CD8-positive, alpha-beta memory T cell (primary cell): Measurements from ENCODE around the gene PPP1R7. TPM values are rescaled to one million over a fixed set of nuclear protein-coding genes. Genes with fewer than 3 reads are reported as not detected.

Experiments used
- CTCF ChIA-PET: fragments of 350-600 bp; sonication (Branson Sonifier 250); formaldehyde crosslinking; loops from one replicate; lab custom pipeline; 2021; ENCODE audit warnings: antibody characterized with exemption; lab: Charles Lee
- POLR2A ChIA-PET: fragments of 350-600 bp; sonication (Branson Sonifier 250); formaldehyde crosslinking; loops from one replicate; lab custom pipeline; 2021; ENCODE audit warnings: antibody characterized with exemption; lab: Charles Lee
- DNase-seq, 5 donors: peaks; one replicate each; pipeline versions ENCODE4 v3.0.0 to v3.0.0-alpha.2; 2020 to 2022; ENCODE audit warnings: mixed read lengths in 1 of 5
- H3K27ac ChIP-seq: one replicate; pipeline ENCODE4 v1.7.0; 2013; ENCODE audit warnings: low read depth, mild to moderate bottlenecking, low read length, moderate library complexity
- H3K27me3 ChIP-seq: 2 replicates; pipeline ENCODE4 v1.7.0; 2013; ENCODE audit warnings: low read length, mild to moderate bottlenecking; ENCODE audit not compliant: insufficient read depth, poor library complexity, severe bottlenecking
- H3K36me3 ChIP-seq: 2 replicates; pipeline ENCODE4 v1.7.0; 2013; ENCODE audit warnings: mild to moderate bottlenecking, low read length, moderate library complexity; ENCODE audit not compliant: insufficient read depth
- H3K4me1 ChIP-seq: 2 replicates; pipeline ENCODE4 v1.7.0; 2013; ENCODE audit warnings: mild to moderate bottlenecking, low read length, moderate library complexity; ENCODE audit not compliant: insufficient read depth
- H3K4me3 ChIP-seq: 2 replicates; pipeline ENCODE4 v1.7.0; 2013; ENCODE audit warnings: mild to moderate bottlenecking, low read length
- H3K9me3 ChIP-seq: 2 replicates; pipeline ENCODE4 v1.7.0; 2013; ENCODE audit warnings: mild to moderate bottlenecking, low read length
- H3K27ac Mint-ChIP-seq, 8 donors: one replicate each; pipeline ENCODE4 v1.8.0; 2020 to 2021; ENCODE audit warnings: mixed read lengths in 8 of 8, mild to moderate bottlenecking in 6 of 8, inconsistent platforms in 3 of 8, moderate library complexity in 3 of 8
- H3K27me3 Mint-ChIP-seq, 2 donors: one replicate each; pipeline ENCODE4 v1.8.0; 2020 to 2021; ENCODE audit warnings: mixed read lengths in 2 of 2, mild to moderate bottlenecking in 1 of 2, moderate library complexity in 1 of 2
- H3K36me3 Mint-ChIP-seq, 3 donors: one replicate each; pipeline ENCODE4 v1.8.0; 2020 to 2021; ENCODE audit warnings: mixed read lengths in 3 of 3, inconsistent platforms in 1 of 3, mild to moderate bottlenecking in 1 of 3
- H3K4me1 Mint-ChIP-seq, 3 donors: one replicate each; pipeline ENCODE4 v1.8.0; 2020 to 2021; ENCODE audit warnings: mixed read lengths in 3 of 3, inconsistent platforms in 1 of 3, mild to moderate bottlenecking in 1 of 3
- H3K4me3 Mint-ChIP-seq, 7 donors: one replicate each; pipeline ENCODE4 v1.8.0; 2020 to 2021; ENCODE audit warnings: mixed read lengths in 7 of 7, mild to moderate bottlenecking in 6 of 7, moderate library complexity in 4 of 7, inconsistent platforms in 2 of 7
- H3K9me3 Mint-ChIP-seq, 5 donors: one replicate each; pipeline ENCODE4 v1.8.0; 2020 to 2022; ENCODE audit warnings: mixed read lengths in 5 of 5, mild to moderate bottlenecking in 3 of 5, moderate library complexity in 2 of 5, inconsistent platforms in 1 of 5
- polyA plus RNA-seq: library from polyadenylated mRNA; unstranded; fragments of 300-500 nt; fragmentation: Illumina TruSeq; gene quantifications from one replicate; pipeline ENCODE4 v1.2.3, GENCODE V29; 2021
- total RNA-seq, 2 experiments: library from RNA; stranded (reverse); gene quantifications; one replicate each; pipeline ENCODE4 v1.2.3, GENCODE V29; 2021

Gene PPP1R7
- total and polyA plus RNA-seq, 3 experiments from 2014 or later = 82.6 to 132 (median 87.2) TPM

DNA sequence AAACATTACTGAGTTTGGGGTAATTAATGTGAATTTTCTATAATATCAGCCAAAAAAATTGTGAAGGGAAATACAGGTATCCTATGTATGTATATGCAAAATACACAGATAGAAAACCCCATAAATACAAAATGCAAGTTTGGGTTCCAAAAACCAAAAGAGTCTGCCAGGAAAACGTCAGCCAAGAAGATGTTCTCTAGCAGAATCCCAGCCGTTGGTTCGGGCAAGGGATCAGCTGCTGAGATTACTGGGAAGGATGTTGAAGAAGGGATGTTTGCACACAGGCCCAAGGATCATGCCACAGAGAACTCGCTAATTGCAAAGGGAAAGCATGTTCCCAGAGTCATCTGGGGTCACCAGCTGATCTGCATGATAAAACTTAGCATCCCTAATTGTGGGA lies 28.7 kb downstream of the PPP1R7 start:
- H3K4me1 Mint-ChIP-seq = peaks cover 0 to 6% (median 0%) of the 10 kb centered on the region in 3 donors
- CTCF ChIA-PET = no interaction called here
- H3K36me3 ChIP-seq = no peaks in the 10 kb centered on the region

DNA sequence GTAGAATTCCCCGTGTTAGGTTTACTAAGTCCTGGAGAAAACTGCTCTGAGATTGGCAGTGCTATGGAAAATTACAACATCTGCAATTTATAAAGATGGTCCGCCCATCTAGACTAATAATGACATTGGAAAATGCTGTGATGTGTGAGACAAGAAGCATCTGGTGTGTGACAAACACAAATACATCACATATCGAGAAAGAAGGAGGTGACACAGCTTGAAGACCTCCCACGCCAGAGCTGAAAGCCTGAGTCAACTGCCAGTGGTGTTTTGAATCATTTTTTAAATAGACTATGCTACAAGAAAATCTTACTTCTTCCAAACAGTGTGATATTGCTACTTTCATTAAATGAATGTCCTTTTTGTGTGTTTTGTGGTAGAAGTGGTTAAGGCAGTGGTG lies 29.6 kb downstream of the PPP1R7 start:
- Histone ChIP-seq H3K4me1 (no peaks in the 10 kb centered on the region), H3K36me3 (no peaks in the 10 kb centered on the region), H3K27ac (no peak overlapping the region), H3K4me3 (no peak overlapping the region), H3K9me3 (no peaks in the 10 kb centered on the region), H3K27me3 (no peaks in the 10 kb centered on the region)
- H3K9me3 Mint-ChIP-seq = no peaks in the 10 kb centered on the region
- ChIA-PET CTCF (no interaction called here), POLR2A (no interaction called here)
- peaks cover 7 to 74% (median 18%) of the 10 kb centered on the region in 3 donors for H3K36me3 Mint-ChIP-seq
- H3K27ac Mint-ChIP-seq = peak overlapping the region in 2 of 8 donors; percentile 43 to 69
- H3K4me3 Mint-ChIP-seq = no peak overlapping the region
- no peak for DNase-seq
- peaks cover 0 to 5% (median 0%) of the 10 kb centered on the region in 3 donors for H3K4me1 Mint-ChIP-seq
- no peaks in the 10 kb centered on the region for H3K27me3 Mint-ChIP-seq

More for the DNA sequence above, 28.7 kb downstream of the PPP1R7 start:
- Mint-ChIP-seq H3K9me3 (no peaks in the 10 kb centered on the region), H3K4me3 (no peak overlapping the region), H3K27ac (peak overlapping the region in 1 of 8 donors; percentile 23), H3K36me3 (peaks cover 8 to 80% (median 18%) of the 10 kb centered on the region in 3 donors), H3K27me3 (no peaks in the 10 kb centered on the region)
- Histone ChIP-seq H3K4me3 (no peak overlapping the region), H3K27ac (no peak overlapping the region), H3K9me3 (no peaks in the 10 kb centered on the region), H3K27me3 (no peaks in the 10 kb centered on the region), H3K4me1 (no peaks in the 10 kb centered on the region)
- no peak for DNase-seq
- POLR2A ChIA-PET = no interaction called here

DNA sequence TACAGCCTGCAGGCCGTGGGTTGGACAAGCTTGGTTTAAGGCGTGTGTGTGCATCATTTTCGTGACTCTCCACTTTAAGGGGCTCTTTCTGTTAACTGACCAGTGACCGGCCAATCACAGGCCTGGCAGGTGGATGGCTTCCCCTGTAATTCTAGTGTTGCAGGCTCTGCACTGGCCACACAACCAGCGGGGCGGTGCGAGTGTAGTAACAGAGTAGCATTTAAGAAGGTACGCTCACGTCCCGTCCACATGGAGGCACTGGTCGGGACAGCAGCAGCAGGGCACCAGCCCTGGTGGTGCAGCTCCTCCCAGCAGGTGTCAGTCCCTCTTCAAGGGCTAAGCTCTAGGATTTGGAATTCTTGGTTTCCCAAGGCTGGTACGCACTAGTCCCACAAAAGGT lies 30.2 kb downstream of the PPP1R7 start:
- Histone ChIP-seq H3K27ac (no peak overlapping the region), H3K4me3 (no peak overlapping the region), H3K4me1 (no peaks in the 10 kb centered on the region), H3K9me3 (no peaks in the 10 kb centered on the region), H3K36me3 (no peaks in the 10 kb centered on the region), H3K27me3 (no peaks in the 10 kb centered on the region)
- peaks cover 7 to 68% (median 13%) of the 10 kb centered on the region in 3 donors for H3K36me3 Mint-ChIP-seq
- no peak overlapping the region for H3K27ac Mint-ChIP-seq
- no peak overlapping the region for H3K4me3 Mint-ChIP-seq
- no peak for DNase-seq
- ChIA-PET CTCF (no interaction called here), POLR2A (no interaction called here)
- H3K27me3 Mint-ChIP-seq = no peaks in the 10 kb centered on the region
- no peaks in the 10 kb centered on the region for H3K4me1 Mint-ChIP-seq
- H3K9me3 Mint-ChIP-seq = no peaks in the 10 kb centered on the region

DNA sequence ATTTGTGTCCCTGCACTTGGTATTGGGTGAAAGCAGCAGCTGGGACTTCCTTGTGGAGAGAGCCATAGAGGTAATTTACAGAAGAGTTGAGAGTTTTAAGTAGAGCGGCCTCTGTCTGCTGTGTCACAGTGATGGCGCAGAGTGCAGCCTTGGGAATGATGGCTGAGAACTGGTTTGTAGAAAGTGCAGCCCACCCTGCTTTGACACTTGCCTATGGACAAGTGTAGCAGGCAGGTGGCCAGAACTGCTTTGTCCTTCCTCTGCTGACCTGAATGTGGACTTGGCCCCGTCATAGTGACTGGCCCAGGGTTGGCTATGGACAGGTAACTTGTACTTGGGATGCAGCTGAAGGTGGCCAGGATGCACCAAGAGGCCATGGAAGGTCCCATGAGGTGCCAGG lies 31.9 kb downstream of the PPP1R7 start:
- POLR2A ChIA-PET = no interaction called here
- Histone ChIP-seq H3K27me3 (no peaks in the 10 kb centered on the region), H3K4me1 (no peaks in the 10 kb centered on the region), H3K9me3 (no peaks in the 10 kb centered on the region), H3K36me3 (no peaks in the 10 kb centered on the region), H3K27ac (no peak overlapping the region), H3K4me3 (no peak overlapping the region)
- H3K36me3 Mint-ChIP-seq = peaks cover 7 to 56% (median 11%) of the 10 kb centered on the region in 3 donors
- H3K4me3 Mint-ChIP-seq = no peak overlapping the region
- H3K27ac Mint-ChIP-seq = peak overlapping the region in 1 of 8 donors; percentile 92
- CTCF ChIA-PET = no interaction called here
- H3K4me1 Mint-ChIP-seq = no peaks in the 10 kb centered on the region
- H3K27me3 Mint-ChIP-seq = no peaks in the 10 kb centered on the region
- DNase-seq = no peak
- no peaks in the 10 kb centered on the region for H3K9me3 Mint-ChIP-seq

DNA sequence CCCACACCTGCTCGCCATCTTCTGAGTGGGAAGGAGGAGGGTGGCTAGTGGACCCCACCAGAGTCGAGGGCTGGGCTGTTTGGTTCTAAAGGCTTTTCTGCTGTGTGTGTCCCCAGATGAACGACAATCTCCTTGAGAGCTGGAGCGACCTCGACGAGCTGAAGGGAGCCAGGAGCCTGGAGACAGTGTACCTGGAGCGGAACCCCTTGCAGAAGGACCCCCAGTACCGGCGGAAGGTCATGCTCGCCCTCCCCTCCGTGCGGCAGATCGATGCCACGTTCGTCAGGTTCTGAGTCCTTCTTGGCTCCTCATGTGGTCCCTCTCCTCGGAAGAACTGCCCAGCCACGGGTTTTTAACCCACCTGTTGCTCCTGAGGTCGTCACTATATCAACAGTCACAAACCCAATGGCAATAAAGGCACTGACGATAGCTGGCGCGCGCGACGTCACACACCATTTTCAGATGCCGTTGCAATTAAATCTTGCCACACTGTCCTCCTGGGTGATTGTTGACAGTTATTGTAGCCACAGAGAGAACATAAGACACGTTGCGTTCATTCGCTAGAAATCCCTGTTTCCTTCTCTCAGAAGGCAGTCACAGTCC lies 32.4 kb downstream of the PPP1R7 start:
- H3K4me3 Mint-ChIP-seq = no peak overlapping the region
- POLR2A ChIA-PET = no interaction called here

DNA sequence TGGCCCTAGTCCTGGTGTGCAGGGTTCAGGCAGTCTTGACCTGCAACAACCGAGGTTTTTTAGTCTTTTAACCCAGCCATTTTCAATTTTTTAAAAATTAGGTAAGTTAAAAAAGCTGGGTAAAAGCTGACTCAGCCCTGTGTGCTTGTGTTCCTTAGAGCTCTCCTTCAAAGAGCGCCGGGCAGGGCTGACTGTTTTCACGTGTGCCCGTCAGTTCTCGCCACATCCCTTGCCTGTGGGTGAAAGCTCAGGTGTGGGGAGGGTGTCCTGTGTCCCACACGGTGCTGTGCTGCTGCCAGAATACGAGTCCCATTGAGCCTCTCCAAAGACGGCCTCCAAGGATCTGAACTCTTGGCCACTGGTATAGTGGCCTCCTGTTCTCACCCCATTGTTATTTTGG lies 33.0 kb downstream of the PPP1R7 start:
- CTCF ChIA-PET = no interaction called here
- H3K4me3 ChIP-seq = no peak overlapping the region
- Mint-ChIP-seq H3K4me1 (no peaks in the 10 kb centered on the region), H3K36me3 (peaks cover 7 to 47% (median 8%) of the 10 kb centered on the region in 3 donors), H3K4me3 (no peak overlapping the region), H3K27me3 (no peaks in the 10 kb centered on the region), H3K9me3 (no peaks in the 10 kb centered on the region), H3K27ac (no peak overlapping the region)
- no peaks in the 10 kb centered on the region for H3K9me3 ChIP-seq
- no peaks in the 10 kb centered on the region for H3K27me3 ChIP-seq
- no peaks in the 10 kb centered on the region for H3K36me3 ChIP-seq
- POLR2A ChIA-PET = no interaction called here
- H3K27ac ChIP-seq = no peak overlapping the region
- no peaks in the 10 kb centered on the region for H3K4me1 ChIP-seq
- DNase-seq = no peak

More for the DNA sequence above, 32.4 kb downstream of the PPP1R7 start:
- H3K27ac ChIP-seq = no peak overlapping the region
- no peaks in the 10 kb centered on the region for H3K9me3 ChIP-seq
- no peaks in the 10 kb centered on the region for H3K4me1 Mint-ChIP-seq
- H3K27me3 ChIP-seq = no peaks in the 10 kb centered on the region
- peak overlapping the region in 1 of 8 donors; percentile 41 for H3K27ac Mint-ChIP-seq
- H3K36me3 Mint-ChIP-seq = peaks cover 7 to 51% (median 8%) of the 10 kb centered on the region in 3 donors
- no peaks in the 10 kb centered on the region for H3K27me3 Mint-ChIP-seq
- H3K36me3 ChIP-seq = no peaks in the 10 kb centered on the region
- CTCF ChIA-PET = no interaction called here
- no peak for DNase-seq
- no peaks in the 10 kb centered on the region for H3K9me3 Mint-ChIP-seq
- H3K4me3 ChIP-seq = no peak overlapping the region
- H3K4me1 ChIP-seq = no peaks in the 10 kb centered on the region

DNA sequence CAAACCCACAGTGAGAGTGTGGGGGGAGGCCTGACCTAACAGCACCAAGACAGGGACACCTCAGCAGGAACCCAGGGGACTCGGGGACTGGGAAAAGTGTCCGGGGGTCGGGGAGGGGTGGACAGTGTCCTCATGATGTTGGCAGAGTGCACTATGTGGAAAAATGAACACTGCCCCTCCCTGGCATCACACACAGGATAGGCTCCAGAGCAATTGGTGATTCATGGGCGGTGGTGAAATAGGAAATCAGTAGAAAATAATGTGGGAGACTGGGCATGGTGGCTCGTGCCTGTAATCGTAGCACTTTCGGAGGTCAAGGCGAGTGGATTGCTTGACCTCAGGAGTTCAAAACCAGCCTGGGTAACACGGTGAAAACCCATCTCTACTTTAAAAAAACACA lies 34.6 kb downstream of the PPP1R7 start:
- Mint-ChIP-seq H3K36me3 (peaks cover 0 to 33% (median 5%) of the 10 kb centered on the region in 3 donors), H3K27ac (no peak overlapping the region), H3K27me3 (no peaks in the 10 kb centered on the region), H3K9me3 (no peaks in the 10 kb centered on the region), H3K4me1 (no peaks in the 10 kb centered on the region), H3K4me3 (no peak overlapping the region)
- POLR2A ChIA-PET = no interaction called here
- DNase-seq = no peak
- CTCF ChIA-PET = no interaction called here
- Histone ChIP-seq H3K27me3 (no peaks in the 10 kb centered on the region), H3K27ac (no peak overlapping the region), H3K36me3 (no peaks in the 10 kb centered on the region), H3K9me3 (no peaks in the 10 kb centered on the region), H3K4me1 (no peaks in the 10 kb centered on the region), H3K4me3 (no peak overlapping the region)

DNA sequence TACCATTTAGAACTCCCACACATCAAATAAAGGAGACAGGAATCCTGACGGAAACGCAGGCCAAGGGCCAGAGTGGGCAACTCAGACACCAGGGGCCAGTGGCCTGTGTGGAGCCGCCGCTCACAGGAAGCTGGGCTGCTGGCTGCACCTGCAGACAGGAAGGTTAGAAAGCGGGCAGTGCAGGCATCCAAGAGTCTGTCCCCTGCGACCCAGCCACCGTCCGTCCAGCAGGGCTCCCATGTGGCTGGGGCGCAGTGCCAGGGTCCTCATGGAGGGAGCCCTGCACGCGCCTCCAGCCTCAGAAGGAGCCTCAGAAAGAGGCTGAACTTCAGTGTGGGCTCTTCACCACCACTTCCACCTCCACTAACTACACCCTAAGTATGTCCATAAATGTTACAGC lies 35.7 kb downstream of the PPP1R7 start:
- H3K27ac ChIP-seq = no peak overlapping the region
- H3K27me3 ChIP-seq = no peaks in the 10 kb centered on the region
- no peaks in the 10 kb centered on the region for H3K4me1 ChIP-seq
- H3K36me3 Mint-ChIP-seq = peaks cover 0 to 25% (median 4%) of the 10 kb centered on the region in 3 donors
- no peaks in the 10 kb centered on the region for H3K4me1 Mint-ChIP-seq
- no peaks in the 10 kb centered on the region for H3K9me3 ChIP-seq
- H3K36me3 ChIP-seq = no peaks in the 10 kb centered on the region
- no peaks in the 10 kb centered on the region for H3K9me3 Mint-ChIP-seq
- H3K27me3 Mint-ChIP-seq = no peaks in the 10 kb centered on the region
- no peak for DNase-seq
- POLR2A ChIA-PET = no interaction called here
- no peak overlapping the region for H3K4me3 ChIP-seq
- H3K4me3 Mint-ChIP-seq = no peak overlapping the region
- peak overlapping the region in 1 of 8 donors; percentile 73 for H3K27ac Mint-ChIP-seq
- CTCF ChIA-PET = interaction anchor here (1.1 kb wide), 1 partner anchor 23 kb away, joined by 3 read pairs; no protein-coding TSS in a partner anchor
